GM12878 (cell line): ENCODE results near the gene APCDD1L. TPM values are rescaled to one million over a fixed set of nuclear protein-coding genes. Genes with fewer than 3 reads are reported as not detected.

Experiments used
- ATAC-seq: fragments of 200-7000 bp; cut with Tn5 transposase; 3 replicates; pipeline ENCODE4 v1.9.1; 2020; ENCODE audit warnings: mild to moderate bottlenecking, moderate library complexity
- BruUV-seq: library from RNA; stranded (reverse); fragments of 400-500 nt; replicated peaks from 2 replicates; lab custom pipeline; 2021; lab: Mats Ljungman, UMichigan
- CTCF ChIA-PET: fragments of 300-600 bp; sonication (Branson Sonifier 250); formaldehyde crosslinking; extraction: SDS; loops from one replicate; lab custom pipeline; 2021; ENCODE audit warnings: inconsistent platforms; lab: Yijun Ruan, JAX
- POLR2A ChIA-PET: fragments of 350-600 bp; formaldehyde crosslinking; extraction: SDS; loops from one replicate; lab custom pipeline; 2021; ENCODE audit warnings: inconsistent platforms; lab: Charles Lee
- RAD21 ChIA-PET: fragments of 300-600 bp; sonication (Branson Sonifier 250); formaldehyde crosslinking; loops from one replicate; lab custom pipeline; 2023; ENCODE audit warnings: antibody characterized with exemption; ENCODE audit not compliant: unreplicated experiment; lab: Charles Lee
- SMC1A ChIA-PET: fragments of 300-600 bp; sonication (Branson Sonifier 250); formaldehyde crosslinking; loops from one replicate; lab custom pipeline; 2023; ENCODE audit not compliant: unreplicated experiment, uncharacterized antibody; lab: Charles Lee
- DNase-seq: peaks from one replicate; pipeline ENCODE4 v3.0.0-alpha.2; 2011; ENCODE audit warnings: low read depth, low spot score
- FAIRE-seq: peaks from 3 replicates; lab custom pipeline; 2011; peaks lifted over from hg19 to GRCh38; lab: Jason Lieb, UNC
- H2AFZ ChIP-seq: 2 replicates; pipeline ENCODE4 v1.6.0; 2011; ENCODE audit warnings: low read depth, low read length, control low read depth; ENCODE audit not compliant: control insufficient read depth
- H3K27ac ChIP-seq: 2 replicates; pipeline ENCODE4 v1.5.1; 2011; ENCODE audit warnings: control low read depth; ENCODE audit not compliant: control insufficient read depth, insufficient read depth
- H3K27me3 ChIP-seq, 2 experiments: replicated peaks in 1 of 2; 2 replicates each; pipeline versions ENCODE4 v1.6.0 to v1.6.1; 2011; ENCODE audit warnings: low read length in 1 of 2; ENCODE audit not compliant: control insufficient read depth in 2 of 2, insufficient read depth in 2 of 2
- H3K36me3 ChIP-seq, 2 experiments: 2 replicates each; pipeline ENCODE4 v1.5.1; 2011; ENCODE audit warnings: low read length in 1 of 2; ENCODE audit not compliant: control insufficient read depth in 2 of 2, insufficient read depth in 2 of 2
- H3K4me1 ChIP-seq: 2 replicates; pipeline ENCODE4 v1.6.1; 2011; ENCODE audit warnings: mild to moderate bottlenecking, low read length, moderate library complexity, mixed read lengths; ENCODE audit not compliant: control insufficient read depth, insufficient read depth
- H3K4me2 ChIP-seq: 2 replicates; pipeline ENCODE4 v1.6.0; 2011; ENCODE audit warnings: control low read depth; ENCODE audit not compliant: control insufficient read depth, insufficient read depth
- H3K4me3 ChIP-seq: fragments of 200-600 bp; sonication (generic); 2 replicates; pipeline ENCODE4 v1.5.1; 2016
- H3K79me2 ChIP-seq: 2 replicates; pipeline ENCODE4 v1.6.0; 2011; ENCODE audit warnings: low read length; ENCODE audit not compliant: control insufficient read depth, insufficient read depth
- H3K9ac ChIP-seq: 2 replicates; pipeline ENCODE4 v1.8.0; 2011; ENCODE audit warnings: low read length, control low read depth, mixed read lengths; ENCODE audit not compliant: control insufficient read depth, insufficient read depth
- H3K9me3 ChIP-seq: replicated peaks from 3 replicates; pipeline ENCODE4 v1.5.1; 2011; ENCODE audit warnings: mild to moderate bottlenecking, low read length; ENCODE audit not compliant: control insufficient read depth, insufficient read depth
- H4K20me1 ChIP-seq: 2 replicates; pipeline ENCODE4 v1.6.0; 2011; ENCODE audit not compliant: control insufficient read depth, insufficient read depth
- CHD4 ChIP-seq: fragments of 200-600 bp; sonication (generic); IDR thresholded peaks from 2 replicates; pipeline ENCODE4 v1.6.1; 2016; ENCODE audit warnings: mild to moderate bottlenecking
- EED ChIP-seq: sonication (generic); IDR thresholded peaks from 2 replicates; pipeline ENCODE4 v1.6.1; 2016; ENCODE audit warnings: antibody characterized with exemption, low read depth
- IKZF1 ChIP-seq: fragments of 450-650 bp; conservative IDR thresholded peaks from 2 replicates; pipeline ENCODE4 v1.6.1; 2017; ENCODE audit warnings: antibody characterized with exemption, mild to moderate bottlenecking
- NFYA ChIP-seq: IDR thresholded peaks from 2 replicates; pipeline ENCODE4 v1.6.1; 2011; ENCODE audit warnings: low read depth, mild to moderate bottlenecking, low read length, improper control_type of control experiment, borderline replicate concordance
- SIN3A ChIP-seq: IDR thresholded peaks from 2 replicates; pipeline ENCODE4 v1.6.1; 2012; ENCODE audit warnings: low read depth, low read length, improper control_type of control experiment
- STAT3 ChIP-seq: IDR thresholded peaks from 2 replicates; pipeline ENCODE4 v1.6.1; 2011; ENCODE audit warnings: low read depth, low read length, improper control_type of control experiment
- TCF7 ChIP-seq: IDR thresholded peaks from 2 replicates; pipeline ENCODE4 v1.6.1; 2014; ENCODE audit warnings: antibody characterized with exemption, borderline replicate concordance
- WGBS: methylation state at CpG from one replicate; pipeline ENCODE4 v1.1.6; 2016; ENCODE audit warnings: low lambda C conversion rate; ENCODE audit not compliant: insufficient replicate concordance, insufficient coverage; ENCODE audit errors: missing lambda C conversion rate; 5-methylcytosine and 5-hydroxymethylcytosine counted together
- in situ Hi-C: fragments of 300-500 bp; cut with MboI; formaldehyde crosslinking; loops from 9 replicates; pipeline ENCODE4 v1.14.3; 2018; ENCODE audit warnings: mixed read lengths
- intact Hi-C: fragments of 100-400 bp; cut with micrococcal nuclease; formaldehyde crosslinking; loops from one replicate; pipeline ENCODE4 v1.14.2; 2022; ENCODE audit not compliant: unreplicated experiment
- polyA plus RNA-seq, 11 experiments: library from polyadenylated mRNA; depleted of rRNA in 4 of 11; unstranded in 6 of 11; stranded (reverse) in 5 of 11; fragments of >200 nt; fragmentation: Nextera tagmentation in 4 of 11; fragmentation: Illumina TruSeq in 1 of 11; extraction: Ambion mirVana in 4 of 11; extraction: Trizol in 1 of 11; gene quantifications; 1 replicate in 1 of 11; 2 replicates in 10 of 11; pipeline versions ENCODE4 v1.2.1 to v1.2.3, GENCODE V29; 2011 to 2016; ENCODE audit warnings: inconsistent platforms in 2 of 11, missing spikeins in 2 of 11, low read depth in 1 of 11
- total RNA-seq, 4 experiments: library from RNA; depleted of rRNA in 3 of 4; stranded (reverse); fragments of >200 nt in 3 of 4; fragmentation: Illumina TruSeq in 1 of 4; extraction: Trizol in 1 of 4; gene quantifications; 2 replicates each; pipeline versions ENCODE4 v1.2.1 to v1.2.3, GENCODE V29; 2013 to 2021
- TF ChIP-seq, protein P1 (sequence below): fragments of 450-650 bp; IDR thresholded peaks from 2 replicates; pipeline ENCODE4 v1.6.1; 2017; ENCODE audit warnings: antibody characterized with exemption, mild to moderate bottlenecking, moderate library complexity

APCDD1L gene
- total and polyA plus RNA-seq, 10 of the 15 experiments (the other 5 are each of a cell fraction or from before 2014, with no cell fraction given): 0.14 to 0.50 TPM; not detected in 8

DNA sequence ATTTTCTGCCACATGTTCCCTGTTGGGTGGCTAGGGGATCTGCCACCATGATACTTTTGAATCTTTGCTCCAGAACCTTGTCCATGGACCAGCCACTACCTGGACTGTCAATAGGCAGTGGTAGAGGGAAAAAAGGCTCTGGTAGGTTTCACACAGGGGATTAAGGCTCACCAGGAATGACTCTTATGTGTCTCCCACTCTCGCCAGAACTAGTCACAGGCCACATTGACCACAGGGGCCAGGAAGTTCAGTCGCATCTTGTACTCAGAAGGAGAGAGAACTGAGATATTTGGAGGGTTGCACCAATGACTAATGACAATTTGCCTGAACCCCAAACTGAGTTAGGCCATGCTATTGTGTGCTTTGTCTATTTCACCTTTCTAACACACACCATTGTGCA is 23.6 kb upstream of the APCDD1L start:
- SMC1A ChIA-PET: no interaction called here
- RAD21 ChIA-PET: no interaction called here
- H3K4me3 ChIP-seq: no peak overlapping the region
- no peaks in the 10 kb centered on the region; the same call in 1 of the 3 replicates for H3K9me3 ChIP-seq
- in situ Hi-C loops: loop anchor here (10.0 kb wide), 1 partner anchor 64 kb away; no protein-coding TSS in a partner anchor
- H3K9ac ChIP-seq: no peak overlapping the region
- ATAC-seq (no peak), DNase-seq (no peak), FAIRE-seq (no peak)
- TF ChIP-seq, protein P1, sequence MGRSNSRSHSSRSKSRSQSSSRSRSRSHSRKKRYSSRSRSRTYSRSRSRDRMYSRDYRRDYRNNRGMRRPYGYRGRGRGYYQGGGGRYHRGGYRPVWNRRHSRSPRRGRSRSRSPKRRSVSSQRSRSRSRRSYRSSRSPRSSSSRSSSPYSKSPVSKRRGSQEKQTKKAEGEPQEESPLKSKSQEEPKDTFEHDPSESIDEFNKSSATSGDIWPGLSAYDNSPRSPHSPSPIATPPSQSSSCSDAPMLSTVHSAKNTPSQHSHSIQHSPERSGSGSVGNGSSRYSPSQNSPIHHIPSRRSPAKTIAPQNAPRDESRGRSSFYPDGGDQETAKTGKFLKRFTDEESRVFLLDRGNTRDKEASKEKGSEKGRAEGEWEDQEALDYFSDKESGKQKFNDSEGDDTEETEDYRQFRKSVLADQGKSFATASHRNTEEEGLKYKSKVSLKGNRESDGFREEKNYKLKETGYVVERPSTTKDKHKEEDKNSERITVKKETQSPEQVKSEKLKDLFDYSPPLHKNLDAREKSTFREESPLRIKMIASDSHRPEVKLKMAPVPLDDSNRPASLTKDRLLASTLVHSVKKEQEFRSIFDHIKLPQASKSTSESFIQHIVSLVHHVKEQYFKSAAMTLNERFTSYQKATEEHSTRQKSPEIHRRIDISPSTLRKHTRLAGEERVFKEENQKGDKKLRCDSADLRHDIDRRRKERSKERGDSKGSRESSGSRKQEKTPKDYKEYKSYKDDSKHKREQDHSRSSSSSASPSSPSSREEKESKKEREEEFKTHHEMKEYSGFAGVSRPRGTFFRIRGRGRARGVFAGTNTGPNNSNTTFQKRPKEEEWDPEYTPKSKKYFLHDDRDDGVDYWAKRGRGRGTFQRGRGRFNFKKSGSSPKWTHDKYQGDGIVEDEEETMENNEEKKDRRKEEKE: no peak
- no peak for TF ChIP-seq TCF7
- TF ChIP-seq EED: no peak
- TF ChIP-seq CHD4: no peak
- no peak for TF ChIP-seq STAT3
- no peak for TF ChIP-seq NFYA
- TF ChIP-seq SIN3A: no peak
- TF ChIP-seq IKZF1: no peak
- POLR2A ChIA-PET: no interaction called here
- H3K4me2 ChIP-seq: no peak overlapping the region
- no peaks in the 10 kb centered on the region; a peak in 1 of 4 replicates for H3K27me3 ChIP-seq
- WGBS: 0% methylated on average over 2 of the region's 2 CpGs
- no peaks in the 10 kb centered on the region for H3K4me1 ChIP-seq
- H3K36me3 ChIP-seq: no peaks in the 10 kb centered on the region
- intact Hi-C loops: no loop called here
- no peak overlapping the region for H3K27ac ChIP-seq
- H2AFZ ChIP-seq: no peak overlapping the region
- no peaks in the 10 kb centered on the region for H3K79me2 ChIP-seq
- CTCF ChIA-PET: no interaction called here
- H4K20me1 ChIP-seq: no peaks in the 10 kb centered on the region
- BruUV-seq: no TSS peak
